Fibroblast of lung (primary cell): ENCODE results near the gene HRG. TPM values are rescaled to one million over a fixed set of nuclear protein-coding genes. Genes with fewer than 3 reads are reported as not detected.
"Not testable (repeated sequence)": the region's sequence is repeated elsewhere in the genome, so short reads cannot be mapped to it uniquely, and the experiment has no call there.

ENCODE experiments used
- DNase-seq, 2 donors: peaks; one replicate each; pipeline versions ENCODE4 v3.0.0 to v3.0.0-alpha.2; 2010; ENCODE audit warnings: low read depth in 2 of 2
- H2AFZ ChIP-seq: 2 replicates; pipeline ENCODE4 v1.5.1; 2012; ENCODE audit warnings: low read length, control low read depth, inconsistent platforms
- H3K27ac ChIP-seq: 2 replicates; pipeline ENCODE4 v1.5.1; 2011; ENCODE audit warnings: low read length, control low read depth; ENCODE audit not compliant: insufficient read depth
- H3K27me3 ChIP-seq: 2 replicates; pipeline ENCODE4 v1.5.1; 2011; ENCODE audit warnings: mild to moderate bottlenecking, low read length; ENCODE audit not compliant: control insufficient read depth, insufficient read depth
- H3K36me3 ChIP-seq: 2 replicates; pipeline ENCODE4 v1.5.1; 2011; ENCODE audit warnings: low read length; ENCODE audit not compliant: control insufficient read depth, insufficient read depth
- H3K4me1 ChIP-seq: 2 replicates; pipeline ENCODE4 v1.5.1; 2011; ENCODE audit warnings: low read length; ENCODE audit not compliant: control insufficient read depth, insufficient read depth; ENCODE audit errors: extremely low read depth
- H3K4me2 ChIP-seq: 2 replicates; pipeline ENCODE4 v1.5.1; 2011; ENCODE audit warnings: low read length, control low read depth; ENCODE audit not compliant: insufficient read depth; ENCODE audit errors: extremely low read depth
- H3K4me3 ChIP-seq, 4 experiments: fragments of 200-600 bp in 1 of 4; sonication (generic) in 1 of 4; replicated peaks in 1 of 4; 2 replicates each; pipeline ENCODE4 v1.5.1; 2011 to 2016; ENCODE audit warnings: low read length in 4 of 4, low read depth in 3 of 4, mild to moderate bottlenecking in 3 of 4, control low read depth in 2 of 4, inconsistent platforms in 1 of 4, mixed read lengths in 1 of 4; ENCODE audit not compliant: insufficient read depth in 1 of 4; ENCODE audit errors: control extremely low read depth in 1 of 4
- H3K79me2 ChIP-seq: 2 replicates; pipeline ENCODE4 v1.5.1; 2012; ENCODE audit warnings: mild to moderate bottlenecking, low read length, inconsistent platforms; ENCODE audit not compliant: control insufficient read depth, insufficient read depth
- H3K9ac ChIP-seq: 2 replicates; pipeline ENCODE4 v1.5.1; 2011; ENCODE audit warnings: mild to moderate bottlenecking, low read length, control low read depth; ENCODE audit not compliant: insufficient read depth
- H3K9me3 ChIP-seq: 2 replicates; pipeline ENCODE4 v1.5.1; 2012; ENCODE audit warnings: low read depth, low read length; ENCODE audit not compliant: control insufficient read depth, insufficient read depth
- H4K20me1 ChIP-seq: 2 replicates; pipeline ENCODE4 v1.5.1; 2011; ENCODE audit warnings: low read length; ENCODE audit not compliant: control insufficient read depth, insufficient read depth; ENCODE audit errors: extremely low read depth
- CTCF ChIP-seq, 2 donors: IDR thresholded peaks in 1 of 2; conservative IDR thresholded peaks in 1 of 2; 1 replicate in 1 of 2; 2 replicates in 1 of 2; pipeline ENCODE4 v1.5.1; 2011 to 2012; ENCODE audit warnings: low read length in 2 of 2, control low read depth in 1 of 2, inconsistent platforms in 1 of 2, low read depth in 1 of 2, mild to moderate bottlenecking in 1 of 2
- EZH2 ChIP-seq: IDR thresholded peaks from 2 replicates; pipeline ENCODE4 v1.5.1; 2012; ENCODE audit warnings: low read length, control low read depth, mild to moderate bottlenecking; ENCODE audit errors: missing control alignments
- polyA plus RNA-seq, 2 donors: library from polyadenylated mRNA; depleted of rRNA in 1 of 2; stranded (reverse) in 1 of 2; unstranded in 1 of 2; fragments of >200 nt; gene quantifications; 2 replicates each; pipeline ENCODE4 v1.2.1, GENCODE V29; 2011 to 2012; ENCODE audit warnings: missing spikeins in 1 of 2
- total RNA-seq: library from RNA; depleted of rRNA; stranded (reverse); fragments of >200 nt; gene quantifications from 2 replicates; pipeline ENCODE4 v1.2.1, GENCODE V29; 2014

HRG gene
- total and polyA plus RNA-seq, 2 donors (not counting 1 experiment from before 2014, with no cell fraction given): not detected

DNA sequence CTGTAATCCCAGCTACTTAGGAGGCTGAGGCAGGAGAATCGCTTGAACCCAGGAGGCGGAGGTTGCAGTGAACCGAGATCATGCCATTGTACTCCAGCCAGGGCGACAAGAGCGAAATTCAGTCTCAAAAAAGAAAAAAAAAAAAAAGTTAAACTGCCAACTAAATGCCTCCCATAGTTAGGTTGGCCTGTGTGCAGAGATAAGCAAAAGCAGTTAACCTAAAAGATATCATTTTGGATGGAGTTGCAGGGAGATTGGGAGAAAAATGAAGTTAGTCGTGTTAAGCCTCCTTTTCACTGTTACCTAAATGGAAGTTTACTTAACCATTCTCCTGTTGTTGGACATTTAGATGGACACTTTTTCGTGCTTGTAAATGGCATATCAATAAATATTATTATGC, 37.1 kb upstream of the HRG start:
- H2AFZ ChIP-seq: no peak overlapping the region
- H3K27ac ChIP-seq: no peak overlapping the region
- H3K4me2 ChIP-seq: no peak overlapping the region
- TF ChIP-seq CTCF (conservative IDR thresholded peaks at IDR 0.05 in 1 of 2, IDR thresholded peaks at IDR 0.05 in 1 of 2; ENCODE audit: low read depth in 1 of 2, low read length in 2 of 2) (no peak), EZH2 (no peak)
- no peaks in the 10 kb centered on the region for H3K36me3 ChIP-seq
- H3K79me2 ChIP-seq: no peaks in the 10 kb centered on the region
- no peaks in the 10 kb centered on the region for H3K9me3 ChIP-seq
- peaks cover 2% of the 10 kb centered on the region for H3K27me3 ChIP-seq
- H3K9ac ChIP-seq: no peak overlapping the region
- no peak for DNase-seq
- H4K20me1 ChIP-seq: no peaks in the 10 kb centered on the region
- H3K4me1 ChIP-seq: no peaks in the 10 kb centered on the region
- H3K4me3 ChIP-seq: no peak overlapping the region

DNA sequence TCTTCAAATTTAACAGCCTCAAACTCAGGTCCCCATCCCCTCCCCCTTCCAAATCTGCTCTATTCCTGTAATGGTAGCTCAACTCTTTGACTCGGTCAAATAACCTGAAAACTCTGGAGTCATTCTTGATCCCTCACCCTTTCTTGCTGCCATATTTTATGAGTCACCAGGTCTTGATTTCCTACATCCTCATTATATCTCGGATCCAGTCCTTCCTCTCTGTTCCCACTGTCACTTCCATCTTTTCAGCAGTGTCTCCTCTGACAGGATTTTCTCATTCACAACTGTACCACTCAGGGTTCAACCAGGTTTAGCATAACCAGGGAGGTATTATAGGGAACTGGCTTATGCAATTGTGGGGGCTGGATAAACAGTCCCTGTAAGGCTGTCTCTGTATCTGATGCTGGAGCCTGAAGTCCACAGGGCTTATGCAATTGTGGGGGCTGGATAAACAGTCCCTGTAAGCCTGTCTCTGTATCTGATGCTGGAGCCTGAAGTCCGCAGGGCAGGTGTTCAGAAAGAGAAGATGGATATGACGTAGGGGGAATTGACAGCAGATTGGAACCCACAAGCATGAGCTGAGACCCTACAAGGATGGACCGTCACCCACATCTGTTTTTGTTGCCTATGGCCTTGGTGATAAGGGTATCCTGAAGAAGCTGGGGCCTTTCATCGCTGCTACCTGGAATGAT, 34.7 kb upstream of the HRG start:
- DNase-seq: no peak

GRCh38 chr3:186633481-186633880, 32.3 kb upstream of the HRG start:
- no peaks in the 10 kb centered on the region for H3K36me3 ChIP-seq
- H3K9me3 ChIP-seq: no peaks in the 10 kb centered on the region
- H3K4me1 ChIP-seq: no peaks in the 10 kb centered on the region
- no peak overlapping the region for H3K9ac ChIP-seq
- H2AFZ ChIP-seq: no peak overlapping the region
- H3K27me3 ChIP-seq: no peaks in the 10 kb centered on the region
- H3K4me3 ChIP-seq: no peak overlapping the region
- no peak overlapping the region for H3K27ac ChIP-seq
- no peaks in the 10 kb centered on the region for H3K79me2 ChIP-seq
- no peak overlapping the region for H3K4me2 ChIP-seq
- H4K20me1 ChIP-seq: no peaks in the 10 kb centered on the region
- no peak for TF ChIP-seq EZH2
- no peak for TF ChIP-seq CTCF (conservative IDR thresholded peaks at IDR 0.05 in 1 of 2, IDR thresholded peaks at IDR 0.05 in 1 of 2; ENCODE audit: low read depth in 1 of 2, low read length in 2 of 2)
- DNase-seq: no peak

More for the DNA sequence above, 34.7 kb upstream of the HRG start:
- H3K79me2 ChIP-seq: no peaks in the 10 kb centered on the region
- H4K20me1 ChIP-seq: no peaks in the 10 kb centered on the region
- no peaks in the 10 kb centered on the region for H3K9me3 ChIP-seq
- no peak overlapping the region for H2AFZ ChIP-seq
- no peak overlapping the region for H3K27ac ChIP-seq
- no peak overlapping the region for H3K4me2 ChIP-seq
- H3K4me1 ChIP-seq: no peaks in the 10 kb centered on the region
- TF ChIP-seq CTCF (conservative IDR thresholded peaks at IDR 0.05 in 1 of 2, IDR thresholded peaks at IDR 0.05 in 1 of 2; ENCODE audit: low read depth in 1 of 2, low read length in 2 of 2) (no peak), EZH2 (no peak)
- H3K4me3 ChIP-seq: no peak overlapping the region
- no peaks in the 10 kb centered on the region for H3K36me3 ChIP-seq
- no peaks in the 10 kb centered on the region for H3K27me3 ChIP-seq
- H3K9ac ChIP-seq: no peak overlapping the region

- not testable (repeated sequence) for H3K4me3 ChIP-seq, DNase-seq, H3K4me2 ChIP-seq, H3K4me1 ChIP-seq, H3K9ac ChIP-seq, H3K36me3 ChIP-seq, H3K27ac ChIP-seq, H4K20me1 ChIP-seq, H3K9me3 ChIP-seq, H3K27me3 ChIP-seq, H3K79me2 ChIP-seq, H2AFZ ChIP-seq
These were observed 31.6 kb upstream of the HRG start for GRCh38 chr3:186634207-186634606.
